Middle frontal gyrus (tissue), 1 donor: ENCODE results near the gene HOXA5.

Experiments used
- DNase-seq: peaks from one replicate; pipeline ENCODE4 v3.0.0-alpha.2; 2015; ENCODE audit warnings: low spot score; ENCODE audit errors: extremely low spot score

Gene HOXA5

DNA sequence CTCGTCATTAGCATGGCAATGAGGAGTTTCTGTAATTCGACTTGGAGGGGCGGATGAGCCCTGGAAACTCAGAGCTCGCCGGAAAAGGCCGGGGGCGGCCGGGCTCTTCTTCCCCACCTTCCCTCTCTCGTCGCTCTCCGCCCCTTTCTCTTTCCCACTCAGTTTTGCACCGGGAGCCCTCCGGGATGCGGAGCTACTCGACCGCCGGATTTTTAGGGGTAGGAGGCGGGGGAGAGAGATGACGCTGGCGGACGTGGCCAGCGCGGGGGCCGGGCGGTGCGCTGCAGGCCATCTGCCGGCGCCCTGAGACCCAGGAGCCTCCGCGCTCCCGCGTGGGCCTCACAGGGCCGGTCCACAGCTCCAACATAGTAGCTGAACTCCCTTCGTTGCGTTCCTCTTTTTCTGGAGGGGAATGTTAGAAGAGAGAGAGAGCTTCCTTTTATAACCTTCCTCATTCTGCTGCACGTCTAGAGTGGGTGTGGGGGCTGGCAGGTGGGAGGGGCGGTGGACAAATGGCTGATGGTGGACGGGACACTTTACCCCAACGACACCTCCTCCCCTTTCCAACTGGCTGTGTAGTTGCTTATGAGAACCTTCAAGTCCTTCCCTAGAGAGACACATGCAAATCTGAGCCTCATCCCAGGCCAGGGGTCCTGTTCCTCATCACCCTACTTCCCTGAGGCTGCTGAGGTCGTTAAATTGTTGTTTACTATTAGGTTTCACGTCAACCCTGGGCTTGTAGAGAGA lies 46.5 kb downstream of the HOXA5 start:
- DNase-seq, result no peak

DNA sequence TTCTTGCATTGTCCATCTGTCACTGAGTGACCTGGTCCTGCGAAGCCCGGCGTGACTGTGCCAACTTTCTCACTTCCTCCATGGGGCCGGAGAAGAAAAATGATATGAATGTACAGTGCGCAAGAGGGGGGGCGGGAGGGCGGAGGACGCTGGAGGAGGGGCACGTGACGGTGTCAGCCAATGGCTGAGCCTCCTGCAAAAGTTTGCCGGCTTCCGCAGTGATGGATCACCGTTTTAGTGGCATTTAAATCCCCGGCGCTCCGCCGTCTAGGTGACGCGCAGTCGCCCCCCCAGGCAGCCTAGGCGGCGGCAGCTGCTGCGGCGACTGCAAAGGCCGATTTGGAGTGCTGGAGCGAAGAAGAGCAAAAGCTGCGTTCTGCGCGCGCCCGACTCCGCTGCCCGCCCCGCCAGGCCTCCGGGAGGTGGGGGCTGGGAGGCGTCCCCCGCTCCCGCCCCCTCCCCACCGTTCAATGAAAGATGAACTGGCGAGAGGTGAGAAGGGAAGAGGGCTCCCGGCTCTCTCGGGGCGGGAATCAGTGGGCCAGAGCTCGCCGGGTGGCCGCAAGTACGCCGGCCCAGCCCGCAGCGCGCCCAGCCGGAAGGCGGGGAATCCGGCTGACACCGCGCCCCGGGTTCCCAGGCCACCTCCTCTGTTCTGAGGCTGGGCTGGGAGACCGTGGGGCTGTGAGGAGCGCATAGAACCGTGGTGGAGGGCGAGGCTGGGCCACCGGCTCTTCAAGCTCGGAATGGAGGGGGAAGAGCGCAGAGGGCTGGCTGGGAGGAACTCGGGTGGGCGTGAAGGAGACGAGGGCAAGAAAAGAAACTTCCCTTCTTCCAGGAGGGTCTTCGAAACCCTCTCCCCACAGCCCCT lies 47.3 kb downstream of the HOXA5 start, which contains the start of gene HOXA1:
HOXA1 (minus strand) TSS at position 104 of the 871 bp plus-strand sequence; CDS start at position 16, 88 bp downstream.
- no peak for DNase-seq

DNA sequence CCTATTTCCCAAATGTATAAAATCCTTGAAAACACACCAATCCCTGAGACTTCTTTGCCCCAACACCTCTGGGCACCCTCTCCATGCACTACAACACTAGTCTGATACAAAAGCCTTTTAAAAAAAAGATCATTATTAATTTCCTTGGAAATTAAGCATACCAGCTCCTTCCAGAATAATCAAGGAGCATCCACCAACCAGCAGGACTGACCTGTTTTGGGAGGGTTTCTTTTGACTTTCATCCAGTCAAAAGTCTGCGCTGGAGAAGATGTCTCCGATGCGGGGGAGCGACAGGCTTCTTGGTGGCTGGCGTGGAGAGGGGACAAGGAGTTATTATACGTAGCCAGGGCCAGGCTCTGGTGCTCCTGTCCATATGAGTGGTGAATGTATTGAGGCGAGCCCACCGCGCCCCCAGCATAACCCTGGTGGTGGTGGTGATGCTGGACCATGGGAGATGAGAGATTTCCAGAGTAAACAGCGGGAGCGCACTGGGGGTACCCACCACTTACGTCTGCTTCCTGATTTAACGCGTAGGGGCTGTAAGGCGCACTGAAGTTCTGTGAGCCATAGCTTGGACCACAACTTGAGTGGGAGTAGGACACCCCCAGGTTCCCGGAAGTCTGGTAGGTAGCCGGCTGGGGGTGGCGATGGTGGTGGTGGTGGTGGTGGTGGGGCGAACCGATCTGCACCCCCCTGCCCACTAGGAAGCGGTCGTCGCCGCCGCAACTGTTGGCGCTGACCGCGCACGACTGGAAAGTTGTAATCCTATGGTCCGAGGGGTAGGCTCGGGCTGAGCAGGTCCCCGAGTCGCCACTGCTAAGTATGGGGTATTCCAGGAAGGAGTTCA lies 48.2 kb downstream of the HOXA5 start:
- DNase-seq, result no peak

DNA sequence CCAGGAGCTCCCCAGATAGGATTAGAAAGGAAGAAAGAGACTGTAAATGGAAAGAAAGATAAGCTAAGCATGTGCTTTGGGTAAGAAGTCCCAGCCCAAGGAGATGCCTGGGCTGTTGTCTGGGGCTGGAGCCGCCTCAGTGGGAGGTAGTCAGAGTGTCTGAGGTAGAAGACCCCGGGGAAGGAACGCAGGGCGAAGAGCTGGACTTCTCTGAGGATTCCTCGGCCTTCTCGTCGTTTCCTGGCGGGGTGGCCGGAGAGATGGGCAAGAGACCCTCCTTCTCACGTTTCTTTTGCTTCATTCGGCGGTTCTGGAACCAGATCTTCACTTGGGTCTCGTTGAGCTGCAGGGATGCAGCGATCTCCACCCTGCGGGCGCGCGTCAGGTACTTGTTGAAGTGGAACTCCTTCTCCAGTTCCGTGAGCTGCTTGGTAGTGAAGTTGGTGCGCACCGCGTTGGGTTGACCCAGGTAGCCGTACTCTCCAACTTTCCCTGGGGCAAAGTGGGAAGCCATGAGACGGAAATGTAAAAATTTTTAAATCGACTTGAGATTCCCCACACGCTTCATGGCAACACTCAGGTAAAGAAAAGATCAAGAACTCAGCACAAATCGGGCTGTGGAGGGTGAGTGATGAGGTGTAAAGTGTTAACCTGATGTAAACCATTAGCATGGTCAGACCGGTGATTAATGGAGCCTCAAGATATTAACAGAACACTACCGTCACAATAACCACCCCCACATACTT lies 49.0 kb downstream of the HOXA5 start:
- no peak for DNase-seq

GRCh38 chr7:27093184-27093895 lies 50.1 kb downstream of the HOXA5 start:
- no peak for DNase-seq

GRCh38 chr7:27092819-27093110 lies 50.7 kb downstream of the HOXA5 start:
- DNase-seq, result no peak

DNA sequence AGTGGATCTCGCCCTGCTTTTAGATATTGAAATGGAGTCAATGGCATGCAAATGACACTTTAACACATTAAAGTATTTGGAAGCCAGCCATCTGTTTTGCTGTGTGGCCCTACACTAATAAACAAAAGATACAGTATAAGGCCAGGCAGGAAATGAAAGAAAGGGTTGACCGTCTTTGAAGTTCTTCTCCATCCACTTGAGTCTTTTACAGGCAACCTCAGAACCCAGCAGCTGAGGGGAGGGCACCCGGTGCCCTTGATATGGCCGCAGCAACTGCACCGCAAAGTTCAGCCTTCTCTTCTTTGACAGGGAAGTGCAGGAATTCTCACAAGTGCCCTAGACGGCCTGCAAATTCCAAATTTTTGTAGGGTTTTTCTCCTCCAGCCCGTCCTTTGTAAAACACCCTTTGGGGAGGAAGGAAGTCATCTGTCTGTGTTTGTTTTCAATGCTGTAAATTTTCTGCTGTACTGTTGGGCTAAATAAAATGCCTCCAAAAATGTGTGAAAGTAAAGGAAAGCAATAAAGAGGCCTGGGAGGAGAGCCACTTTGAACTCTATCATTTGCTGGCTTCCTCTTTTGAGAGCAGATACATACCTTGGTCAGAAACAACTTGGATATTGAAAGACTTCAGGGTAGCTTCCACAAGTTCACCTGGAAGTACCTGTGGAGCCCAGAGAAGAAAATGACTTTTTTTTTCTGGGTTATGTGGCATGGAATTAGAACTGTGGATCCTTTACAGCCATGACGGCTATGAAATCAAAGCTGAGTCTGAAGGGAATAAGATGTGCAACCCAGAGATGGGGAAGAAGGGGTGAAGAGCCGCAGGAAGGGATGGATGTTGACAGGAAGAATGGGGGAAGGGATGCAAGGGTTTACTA lies 51.3 kb downstream of the HOXA5 start:
- no peak for DNase-seq

GRCh38 chr7:27091105-27091504 lies 52.4 kb downstream of the HOXA5 start:
- DNase-seq, result no peak
